ENCODE data around the gene ZBP1.

Gene ZBP1

GRCh38 chr20:57596358-57596757 lies 23.9 kb downstream of the ZBP1 start:
- no peak for DNase-seq

GRCh38 chr20:57595041-57596030 lies 24.9 kb downstream of the ZBP1 start:
- DNase-seq: no peak

- peak; percentile 29 to 78 for DNase-seq
Observed at GRCh38 chr20:57594092-57594951, 25.9 kb downstream of the ZBP1 start.

GRCh38 chr20:57593134-57593886 lies 26.9 kb downstream of the ZBP1 start:
- DNase-seq: peak; percentile 31 to 77

GRCh38 chr20:57592263-57593092 lies 27.7 kb downstream of the ZBP1 start:
- no peak for DNase-seq

- DNase-seq: no peak
Observed at GRCh38 chr20:57591289-57592229, 28.7 kb downstream of the ZBP1 start.

- DNase-seq: no peak
Observed at GRCh38 chr20:57590485-57591288, 29.5 kb downstream of the ZBP1 start.

GRCh38 chr20:57589728-57590484 lies 30.3 kb downstream of the ZBP1 start:
- no peak for DNase-seq

- DNase-seq: no peak
Observed at GRCh38 chr20:57589123-57589727, 31.0 kb downstream of the ZBP1 start.

- no peak for DNase-seq
Observed at GRCh38 chr20:57588596-57588995, 31.6 kb downstream of the ZBP1 start.

GRCh38 chr20:57587989-57588377 lies 32.2 kb downstream of the ZBP1 start:
- DNase-seq: no peak

- DNase-seq: no peak
Observed at GRCh38 chr20:57587278-57587988, 32.8 kb downstream of the ZBP1 start.

GRCh38 chr20:57586943-57587277 lies 33.3 kb downstream of the ZBP1 start:
- DNase-seq: no peak

GRCh38 chr20:57586370-57586793 lies 33.8 kb downstream of the ZBP1 start:
- DNase-seq: peak in 1 of 2 experiments; percentile 52

GRCh38 chr20:57585466-57586213 lies 34.6 kb downstream of the ZBP1 start:
- DNase-seq: no peak

- DNase-seq: peak in 1 of 2 experiments; percentile 51
Observed at GRCh38 chr20:57584768-57585461, 35.3 kb downstream of the ZBP1 start.
